H1 (cell line): ENCODE measurements around the gene HADHB. TPM values are rescaled to one million over a fixed set of nuclear protein-coding genes. Genes with fewer than 3 reads are reported as not detected.

Experiments
- CEBPB ChIP-seq: IDR thresholded peaks from 2 replicates; pipeline ENCODE4 v1.6.1; 2012; ENCODE audit warnings: low read depth, low read length
- CHD7 ChIP-seq: fragments of 300-600 bp; sonication (generic); IDR thresholded peaks from 2 replicates; pipeline ENCODE4 v1.7.1; 2012; ENCODE audit warnings: low read length, moderate library complexity, mild to moderate bottlenecking, inconsistent platforms; ENCODE audit not compliant: insufficient replicate concordance
- EP300 ChIP-seq, 2 experiments: IDR thresholded peaks; 1 replicate in 1 of 2; 2 replicates in 1 of 2; pipeline ENCODE4 v1.6.1; 2011 to 2012; ENCODE audit warnings: low read depth in 2 of 2, low read length in 2 of 2, mild to moderate bottlenecking in 2 of 2, borderline replicate concordance in 1 of 2, inconsistent platforms in 1 of 2, moderate library complexity in 1 of 2
- FOSL1 ChIP-seq: IDR thresholded peaks from 2 replicates; pipeline ENCODE4 v1.6.1; 2011; ENCODE audit warnings: mild to moderate bottlenecking, low read depth, low read length, moderate library complexity; ENCODE audit not compliant: insufficient read depth
- KDM5A ChIP-seq: fragments of 200-600 bp; IDR thresholded peaks from 2 replicates; pipeline ENCODE4 v1.7.1; 2012; ENCODE audit warnings: mild to moderate bottlenecking, low read length, inconsistent platforms, mixed read lengths
- MAX ChIP-seq: IDR thresholded peaks from 2 replicates; pipeline ENCODE4 v1.6.1; 2012; ENCODE audit warnings: inconsistent platforms
- RXRA ChIP-seq: IDR thresholded peaks from 2 replicates; pipeline ENCODE4 v1.6.1; 2011; ENCODE audit warnings: low read depth, mild to moderate bottlenecking, low read length, moderate library complexity; ENCODE audit not compliant: insufficient read depth
- YY1 ChIP-seq: IDR thresholded peaks from 2 replicates; pipeline ENCODE4 v1.6.1; 2011; ENCODE audit warnings: low read depth, mild to moderate bottlenecking, low read length
- polyA plus RNA-seq, 7 experiments: library from polyadenylated mRNA; depleted of rRNA in 3 of 7; stranded (reverse) in 5 of 7; unstranded in 2 of 7; fragments of >200 nt in 5 of 7; fragments of 200-250 nt in 2 of 7; gene quantifications; 1 replicate in 5 of 7; 2 replicates in 1 of 7; 4 replicates in 1 of 7; pipeline versions ENCODE4 v1.2.1 to v1.2.3, GENCODE V29; 2011 to 2013; ENCODE audit warnings: missing spikeins in 2 of 7, mixed read lengths in 2 of 7
- total RNA-seq: library from RNA; stranded (reverse); fragmentation: NEBNext Ultra II Directional; extraction: Animal tissue kit (Norgen Biotek cat#: 25700); gene quantifications from 2 replicates; pipeline ENCODE4 v1.2.1, GENCODE V29; 2021

Gene HADHB
- total and polyA plus RNA-seq, 2 of the 8 experiments (the other 6 are each of a cell fraction or from before 2014, with no cell fraction given) = 47.7 to 52.3 TPM

- no peak for TF ChIP-seq CHD7
- no peak for TF ChIP-seq MAX
- TF ChIP-seq FOSL1 = no peak
- no peak for TF ChIP-seq YY1
- TF ChIP-seq RXRA = no peak
- TF ChIP-seq KDM5A = no peak
- no peak for TF ChIP-seq CEBPB
- no peak for TF ChIP-seq EP300 (IDR thresholded peaks at IDR 0.05; ENCODE audit: borderline replicate concordance in 1 of 2, low read depth in 2 of 2, low read length in 2 of 2)
Observed at GRCh38 chr2:26279886-26280285, 35.1 kb downstream of the HADHB start (continued).
